SK-N-SH treated with all-trans-retinoic acid at 6 μM for 48 hours (cell line): ENCODE results near the gene SLC30A4.

Experiments
- ARNTL ChIP-seq: fragments of 450-650 bp; formaldehyde crosslinking; IDR thresholded peaks from 2 replicates; pipeline ENCODE4 v1.5.0; 2020; ENCODE audit warnings: low read depth, mild to moderate bottlenecking, moderate library complexity, borderline replicate concordance
- BACH2 ChIP-seq: fragments of 250-450 bp; sonication (Bioruptor Pico); IDR thresholded peaks from 2 replicates; pipeline ENCODE4 v1.9.0; 2021; ENCODE audit warnings: mild to moderate bottlenecking, borderline replicate concordance
- ISL1 ChIP-seq: fragments of 250-450 bp; sonication (Bioruptor Pico); IDR thresholded peaks from 2 replicates; pipeline ENCODE4 v2.1.2; 2022; ENCODE audit warnings: mild to moderate bottlenecking, moderate library complexity
- RARB ChIP-seq: fragments of 250-450 bp; sonication (Bioruptor Pico); IDR thresholded peaks from 2 replicates; pipeline ENCODE4 v1.8.0; 2021; ENCODE audit warnings: mild to moderate bottlenecking, moderate library complexity
- TCF4 ChIP-seq: fragments of 250-450 bp; sonication (Bioruptor Pico); IDR thresholded peaks from 2 replicates; pipeline ENCODE4 v1.8.0; 2021; ENCODE audit warnings: mild to moderate bottlenecking, moderate library complexity, borderline replicate concordance
- ZFP3 ChIP-seq: fragments of 250-450 bp; sonication (Bioruptor Pico); IDR thresholded peaks from 2 replicates; pipeline ENCODE4 v1.5.0; 2020; ENCODE audit warnings: mild to moderate bottlenecking, moderate library complexity
- ZFP30 ChIP-seq: fragments of 450-650 bp; formaldehyde crosslinking; IDR thresholded peaks from 2 replicates; pipeline ENCODE4 v1.5.0; 2022; ENCODE audit warnings: mild to moderate bottlenecking, moderate library complexity
- ZNF565 ChIP-seq: fragments of 450-650 bp; formaldehyde crosslinking; conservative IDR thresholded peaks from 2 replicates; pipeline ENCODE4 v1.5.0; 2020; ENCODE audit warnings: low read depth, mild to moderate bottlenecking, moderate library complexity
- ZNF8 ChIP-seq: fragments of 450-650 bp; formaldehyde crosslinking; IDR thresholded peaks from 2 replicates; pipeline ENCODE4 v1.5.0; 2020; ENCODE audit warnings: mild to moderate bottlenecking, moderate library complexity
- TF ChIP-seq, protein P1 (sequence below): fragments of 250-450 bp; sonication (Bioruptor Pico); IDR thresholded peaks from 2 replicates; pipeline ENCODE4 v1.8.0; 2021; ENCODE audit warnings: low read depth, mild to moderate bottlenecking, moderate library complexity, borderline replicate concordance
- TF ChIP-seq, protein P2 (sequence below): fragments of 250-450 bp; sonication (Bioruptor Pico); IDR thresholded peaks from 2 replicates; pipeline ENCODE4 v1.5.1; 2020; ENCODE audit warnings: low read depth, mild to moderate bottlenecking, moderate library complexity
- TF ChIP-seq, protein P3 (sequence below): fragments of 250-450 bp; sonication (Bioruptor Pico); IDR thresholded peaks from 2 replicates; pipeline ENCODE4 v1.8.0; 2020; ENCODE audit warnings: mild to moderate bottlenecking, moderate library complexity, borderline replicate concordance

DNA sequence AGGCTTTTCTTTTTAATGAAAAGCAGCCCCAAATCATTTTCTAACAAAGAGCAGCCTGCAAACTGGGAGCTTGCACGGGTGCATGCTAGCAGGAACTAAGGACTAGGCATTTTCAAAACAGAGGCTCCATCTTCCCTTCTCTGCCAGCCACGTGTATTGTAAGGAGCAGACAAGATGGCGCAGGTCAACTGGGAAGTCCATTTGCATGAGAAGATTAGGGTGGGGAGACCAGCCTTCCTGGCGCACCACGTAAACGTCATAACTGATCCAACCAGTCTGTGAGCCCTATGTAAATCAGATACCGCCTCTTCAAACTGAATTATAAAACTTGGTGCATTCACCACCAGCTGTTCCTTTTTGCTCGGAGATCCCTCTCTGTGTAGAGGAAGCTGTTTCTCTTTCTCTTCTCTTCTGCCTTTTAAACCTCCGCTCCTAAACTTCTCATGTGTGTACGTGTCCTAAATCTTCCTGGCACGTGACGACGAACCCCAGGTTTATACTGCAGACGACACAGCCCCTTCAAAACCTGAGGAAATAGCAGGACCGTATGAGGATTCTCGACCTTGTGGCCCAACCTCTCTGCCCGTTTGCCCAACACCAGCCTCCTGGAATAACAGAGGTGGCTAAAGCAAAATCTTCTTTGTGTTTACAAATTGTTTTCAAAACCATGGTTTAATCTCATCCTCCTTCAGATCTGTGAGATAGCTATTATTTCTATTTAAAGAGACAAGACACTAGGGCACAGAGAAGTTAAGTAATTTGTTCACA is 26.4 kb upstream of the SLC30A4 start:
- no peak for TF ChIP-seq ARNTL
- no peak for TF ChIP-seq ZNF565 (CRISPR knock-in tag)
- TF ChIP-seq, protein P1, sequence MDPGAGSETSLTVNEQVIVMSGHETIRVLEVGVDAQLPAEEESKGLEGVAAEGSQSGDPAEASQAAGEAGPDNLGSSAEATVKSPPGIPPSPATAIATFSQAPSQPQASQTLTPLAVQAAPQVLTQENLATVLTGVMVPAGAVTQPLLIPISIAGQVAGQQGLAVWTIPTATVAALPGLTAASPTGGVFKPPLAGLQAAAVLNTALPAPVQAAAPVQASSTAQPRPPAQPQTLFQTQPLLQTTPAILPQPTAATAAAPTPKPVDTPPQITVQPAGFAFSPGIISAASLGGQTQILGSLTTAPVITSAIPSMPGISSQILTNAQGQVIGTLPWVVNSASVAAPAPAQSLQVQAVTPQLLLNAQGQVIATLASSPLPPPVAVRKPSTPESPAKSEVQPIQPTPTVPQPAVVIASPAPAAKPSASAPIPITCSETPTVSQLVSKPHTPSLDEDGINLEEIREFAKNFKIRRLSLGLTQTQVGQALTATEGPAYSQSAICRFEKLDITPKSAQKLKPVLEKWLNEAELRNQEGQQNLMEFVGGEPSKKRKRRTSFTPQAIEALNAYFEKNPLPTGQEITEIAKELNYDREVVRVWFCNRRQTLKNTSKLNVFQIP (CRISPR knock-in tag): no peak
- TF ChIP-seq ZFP3 (CRISPR knock-in tag): no peak
- TF ChIP-seq, protein P2, sequence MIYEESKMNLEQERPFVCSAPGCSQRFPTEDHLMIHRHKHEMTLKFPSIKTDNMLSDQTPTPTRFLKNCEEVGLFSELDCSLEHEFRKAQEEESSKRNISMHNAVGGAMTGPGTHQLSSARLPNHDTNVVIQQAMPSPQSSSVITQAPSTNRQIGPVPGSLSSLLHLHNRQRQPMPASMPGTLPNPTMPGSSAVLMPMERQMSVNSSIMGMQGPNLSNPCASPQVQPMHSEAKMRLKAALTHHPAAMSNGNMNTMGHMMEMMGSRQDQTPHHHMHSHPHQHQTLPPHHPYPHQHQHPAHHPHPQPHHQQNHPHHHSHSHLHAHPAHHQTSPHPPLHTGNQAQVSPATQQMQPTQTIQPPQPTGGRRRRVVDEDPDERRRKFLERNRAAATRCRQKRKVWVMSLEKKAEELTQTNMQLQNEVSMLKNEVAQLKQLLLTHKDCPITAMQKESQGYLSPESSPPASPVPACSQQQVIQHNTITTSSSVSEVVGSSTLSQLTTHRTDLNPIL: no peak
- TF ChIP-seq ZFP30 (CRISPR knock-in tag): no peak
- TF ChIP-seq ISL1 (CRISPR knock-in tag): no peak
- TF ChIP-seq RARB (CRISPR knock-in tag): no peak
- no peak for TF ChIP-seq ZNF8
- no peak for TF ChIP-seq TCF4
- TF ChIP-seq BACH2 (CRISPR knock-in tag): no peak
- TF ChIP-seq, protein P3, sequence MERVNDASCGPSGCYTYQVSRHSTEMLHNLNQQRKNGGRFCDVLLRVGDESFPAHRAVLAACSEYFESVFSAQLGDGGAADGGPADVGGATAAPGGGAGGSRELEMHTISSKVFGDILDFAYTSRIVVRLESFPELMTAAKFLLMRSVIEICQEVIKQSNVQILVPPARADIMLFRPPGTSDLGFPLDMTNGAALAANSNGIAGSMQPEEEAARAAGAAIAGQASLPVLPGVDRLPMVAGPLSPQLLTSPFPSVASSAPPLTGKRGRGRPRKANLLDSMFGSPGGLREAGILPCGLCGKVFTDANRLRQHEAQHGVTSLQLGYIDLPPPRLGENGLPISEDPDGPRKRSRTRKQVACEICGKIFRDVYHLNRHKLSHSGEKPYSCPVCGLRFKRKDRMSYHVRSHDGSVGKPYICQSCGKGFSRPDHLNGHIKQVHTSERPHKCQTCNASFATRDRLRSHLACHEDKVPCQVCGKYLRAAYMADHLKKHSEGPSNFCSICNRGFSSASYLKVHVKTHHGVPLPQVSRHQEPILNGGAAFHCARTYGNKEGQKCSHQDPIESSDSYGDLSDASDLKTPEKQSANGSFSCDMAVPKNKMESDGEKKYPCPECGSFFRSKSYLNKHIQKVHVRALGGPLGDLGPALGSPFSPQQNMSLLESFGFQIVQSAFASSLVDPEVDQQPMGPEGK (CRISPR knock-in tag): no peak
